PC-9 (cell line): ENCODE measurements around the gene VPS33A. TPM values are rescaled to one million over a fixed set of nuclear protein-coding genes. Genes with fewer than 3 reads are reported as not detected.

ENCODE experiments used
- BruUV-seq: library from RNA; stranded (reverse); fragments of 400-500 nt; replicated peaks from 2 replicates; lab custom pipeline; 2021; lab: Mats Ljungman, UMichigan
- CTCF ChIA-PET: fragments of 300-600 bp; sonication (Branson Sonifier 250); formaldehyde crosslinking; loops from one replicate; lab custom pipeline; 2022; ENCODE audit warnings: antibody characterized with exemption; lab: Charles Lee
- POLR2A ChIA-PET: fragments of 300-600 bp; sonication (Branson Sonifier 250); formaldehyde crosslinking; loops from one replicate; lab custom pipeline; 2022; ENCODE audit warnings: antibody characterized with exemption; ENCODE audit not compliant: unreplicated experiment; lab: Charles Lee
- DNase-seq, 2 experiments: peaks; one replicate each; pipeline versions ENCODE4 v3.0.0 to v3.0.0-alpha.2; 2015 to 2022; ENCODE audit warnings: mixed read lengths in 1 of 2
- H2AFZ ChIP-seq: fragments of 200-600 bp; sonication (generic); 2 replicates; pipeline ENCODE4 v1.8.1; 2017; ENCODE audit warnings: antibody characterized with exemption
- H3F3A ChIP-seq: fragments of 200-600 bp; sonication (generic); 2 replicates; pipeline ENCODE4 v1.8.1; 2017; ENCODE audit warnings: antibody characterized with exemption, mild to moderate bottlenecking, low read depth; ENCODE audit not compliant: insufficient read depth
- H3K27ac ChIP-seq: fragments of 200-600 bp; sonication (generic); 2 replicates; pipeline ENCODE4 v1.6.1; 2016; ENCODE audit warnings: mixed run types
- H3K27me3 ChIP-seq: fragments of 200-600 bp; sonication (generic); 2 replicates; pipeline ENCODE4 v1.6.1; 2016; ENCODE audit warnings: low read depth, mixed run types; ENCODE audit not compliant: insufficient read depth
- H3K36me3 ChIP-seq: fragments of 200-600 bp; sonication (generic); 2 replicates; pipeline ENCODE4 v1.6.1; 2016; ENCODE audit warnings: low read depth, mixed run types
- H3K4me1 ChIP-seq: fragments of 200-600 bp; sonication (generic); replicated peaks from 2 replicates; pipeline ENCODE4 v1.6.1; 2016; ENCODE audit warnings: mixed run types; ENCODE audit not compliant: insufficient read depth
- H3K4me2 ChIP-seq: fragments of 200-600 bp; sonication (generic); 2 replicates; pipeline ENCODE4 v1.6.1; 2017; ENCODE audit warnings: mixed run types
- H3K4me3 ChIP-seq: fragments of 200-600 bp; sonication (generic); 2 replicates; pipeline ENCODE4 v1.6.1; 2016; ENCODE audit warnings: mixed run types
- H3K79me2 ChIP-seq: fragments of 200-600 bp; sonication (generic); 2 replicates; pipeline ENCODE4 v1.6.1; 2017; ENCODE audit warnings: low read depth, mixed run types
- H3K9me2 ChIP-seq: fragments of 200-600 bp; sonication (generic); 2 replicates; pipeline ENCODE4 v1.8.1; 2017; ENCODE audit warnings: mild to moderate bottlenecking; ENCODE audit not compliant: insufficient read depth
- H3K9me3 ChIP-seq: fragments of 200-600 bp; sonication (generic); 2 replicates; pipeline ENCODE4 v1.8.1; 2016; ENCODE audit warnings: low read depth; ENCODE audit not compliant: insufficient read depth
- H4K20me1 ChIP-seq: fragments of 200-600 bp; sonication (generic); 2 replicates; pipeline ENCODE4 v1.8.1; 2017; ENCODE audit not compliant: insufficient read depth
- EZH2 ChIP-seq: fragments of 200-600 bp; sonication (generic); IDR thresholded peaks from 2 replicates; pipeline ENCODE4 v1.8.0; 2017; ENCODE audit warnings: antibody characterized with exemption, low read depth
- intact Hi-C: fragments of 100-400 bp; cut with micrococcal nuclease; formaldehyde crosslinking; loops from one replicate; pipeline ENCODE4 v1.10.0; 2022; ENCODE audit not compliant: unreplicated experiment
- total RNA-seq: library from RNA; stranded (reverse); gene quantifications from 2 replicates; pipeline ENCODE4 v1.2.3, GENCODE V29; 2021
- TF ChIP-seq, protein P1 (sequence below): fragments of 200-600 bp; sonication (generic); conservative IDR thresholded peaks from 2 replicates; pipeline ENCODE4 v1.6.1; 2017; ENCODE audit warnings: mixed run types, antibody characterized with exemption, mild to moderate bottlenecking, moderate library complexity

The VPS33A gene
- total RNA-seq, 1 experiment from 2014 or later: 18.1 TPM

DNA sequence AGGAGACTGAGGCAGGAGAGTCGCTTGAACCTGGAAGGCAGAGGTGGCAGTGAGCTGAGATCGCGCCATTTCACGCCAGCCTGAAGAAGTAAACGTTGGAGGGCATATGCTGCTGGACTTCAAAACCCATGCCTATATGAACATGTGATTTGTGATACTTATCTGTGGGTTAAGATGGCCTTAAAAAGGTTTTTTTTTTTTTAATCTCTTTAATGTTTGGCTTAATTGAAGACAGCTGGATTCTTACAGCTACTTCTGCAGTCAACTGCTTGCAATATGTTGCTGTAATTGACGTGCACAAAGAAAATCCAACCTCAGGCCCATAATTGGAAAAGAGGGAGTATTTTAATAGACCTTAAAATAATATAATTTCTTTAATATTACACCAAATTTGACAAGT, 64.3 kb downstream of the VPS33A start:
- Histone ChIP-seq H3K4me1 (peaks cover 12% of the 10 kb centered on the region), H3K4me3 (no peak overlapping the region), H3K27me3 (no peaks in the 10 kb centered on the region), H3K9me2 (no peaks in the 10 kb centered on the region), H4K20me1 (no peaks in the 10 kb centered on the region), H3K4me2 (no peak overlapping the region), H3K27ac (no peak overlapping the region), H3K79me2 (no peaks in the 10 kb centered on the region), H2AFZ (no peak overlapping the region), H3K36me3 (no peaks in the 10 kb centered on the region), H3F3A (peaks cover 22% of the 10 kb centered on the region; the same call in 1 of the 2 replicates), H3K9me3 (no peaks in the 10 kb centered on the region)
- POLR2A ChIA-PET: no interaction called here
- intact Hi-C loops: no loop called here
- no peak for DNase-seq
- BruUV-seq: no TSS peak
- CTCF ChIA-PET: no interaction called here
- TF ChIP-seq EZH2: no peak
- TF ChIP-seq, protein P1, sequence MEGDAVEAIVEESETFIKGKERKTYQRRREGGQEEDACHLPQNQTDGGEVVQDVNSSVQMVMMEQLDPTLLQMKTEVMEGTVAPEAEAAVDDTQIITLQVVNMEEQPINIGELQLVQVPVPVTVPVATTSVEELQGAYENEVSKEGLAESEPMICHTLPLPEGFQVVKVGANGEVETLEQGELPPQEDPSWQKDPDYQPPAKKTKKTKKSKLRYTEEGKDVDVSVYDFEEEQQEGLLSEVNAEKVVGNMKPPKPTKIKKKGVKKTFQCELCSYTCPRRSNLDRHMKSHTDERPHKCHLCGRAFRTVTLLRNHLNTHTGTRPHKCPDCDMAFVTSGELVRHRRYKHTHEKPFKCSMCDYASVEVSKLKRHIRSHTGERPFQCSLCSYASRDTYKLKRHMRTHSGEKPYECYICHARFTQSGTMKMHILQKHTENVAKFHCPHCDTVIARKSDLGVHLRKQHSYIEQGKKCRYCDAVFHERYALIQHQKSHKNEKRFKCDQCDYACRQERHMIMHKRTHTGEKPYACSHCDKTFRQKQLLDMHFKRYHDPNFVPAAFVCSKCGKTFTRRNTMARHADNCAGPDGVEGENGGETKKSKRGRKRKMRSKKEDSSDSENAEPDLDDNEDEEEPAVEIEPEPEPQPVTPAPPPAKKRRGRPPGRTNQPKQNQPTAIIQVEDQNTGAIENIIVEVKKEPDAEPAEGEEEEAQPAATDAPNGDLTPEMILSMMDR: no peak

DNA sequence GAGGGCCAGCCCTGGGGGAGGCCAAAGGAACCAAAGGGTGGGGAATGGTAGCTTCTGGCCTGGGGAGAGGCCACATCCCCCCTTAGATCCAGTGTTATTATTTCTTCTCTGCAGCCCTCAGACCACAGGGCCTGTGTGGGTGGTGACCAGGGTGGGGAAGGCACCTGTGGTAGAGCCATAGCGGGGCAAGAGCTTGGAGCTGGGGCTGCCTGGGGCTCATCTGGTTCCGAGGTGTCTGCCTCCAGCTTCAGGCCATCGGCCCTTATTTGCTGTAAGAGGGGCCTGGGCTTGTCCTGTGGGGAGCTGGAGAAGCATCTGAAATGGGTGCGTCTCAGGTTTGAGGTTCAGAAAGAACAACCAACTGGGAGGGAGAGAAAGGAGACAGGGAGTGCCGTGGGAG, 64.9 kb downstream of the VPS33A start:
- Histone ChIP-seq H3K36me3 (no peaks in the 10 kb centered on the region), H3K9me2 (no peaks in the 10 kb centered on the region), H3K4me2 (no peak overlapping the region), H3K4me1 (peaks cover 12% of the 10 kb centered on the region), H3K27me3 (no peaks in the 10 kb centered on the region), H3K79me2 (no peaks in the 10 kb centered on the region), H3K4me3 (no peak overlapping the region), H4K20me1 (no peaks in the 10 kb centered on the region), H3K9me3 (no peaks in the 10 kb centered on the region), H3K27ac (no peak overlapping the region), H2AFZ (no peak overlapping the region), H3F3A (peaks cover 20% of the 10 kb centered on the region; the same call in 1 of the 2 replicates)
- no peak for TF ChIP-seq EZH2
- TF ChIP-seq, protein P1: no peak
- ChIA-PET CTCF (no interaction called here), POLR2A (no interaction called here)
- intact Hi-C loops: no loop called here
- no peak for DNase-seq
- BruUV-seq: no TSS peak

DNA sequence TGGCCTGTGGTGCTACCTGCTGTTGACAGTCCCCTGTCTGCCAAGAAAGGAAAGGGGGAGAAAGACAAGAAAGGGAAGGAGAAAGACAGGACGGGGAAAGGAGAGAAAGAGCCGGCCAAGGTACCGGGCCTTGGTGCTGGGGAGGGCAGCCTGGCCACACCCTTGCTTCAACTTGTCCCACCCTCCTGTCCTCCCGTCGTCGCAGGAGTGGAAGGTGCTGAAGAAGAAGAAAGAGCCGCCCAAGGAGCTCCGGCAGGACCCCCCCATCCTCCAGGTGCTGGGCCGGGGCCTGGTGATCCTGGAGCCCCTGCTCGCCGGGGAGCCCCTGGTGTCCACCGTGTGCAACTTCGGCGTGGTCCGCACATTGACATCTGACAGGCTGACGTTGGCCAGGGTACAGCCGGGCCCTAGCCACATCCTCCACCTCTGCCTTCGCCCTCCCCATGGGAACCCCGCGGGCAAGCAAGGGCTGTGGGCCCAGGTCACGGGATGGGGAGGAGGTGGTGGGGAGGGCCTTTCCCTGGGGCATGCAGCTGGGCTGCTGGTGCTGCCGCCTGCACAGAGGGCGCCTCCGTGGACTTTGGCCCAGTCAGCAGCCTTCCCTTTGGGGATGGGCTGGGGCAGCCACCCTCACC, 65.6 kb downstream of the VPS33A start:
- no peaks in the 10 kb centered on the region for H3K79me2 ChIP-seq
- H3K27ac ChIP-seq: no peak overlapping the region
- H2AFZ ChIP-seq: no peak overlapping the region
- TF ChIP-seq, protein P1: no peak
- no peak for TF ChIP-seq EZH2
- DNase-seq: no peak
- no peaks in the 10 kb centered on the region for H4K20me1 ChIP-seq
- ChIA-PET POLR2A (no interaction called here), CTCF (no interaction called here)
- H3K9me2 ChIP-seq: no peaks in the 10 kb centered on the region
- no peak overlapping the region for H3K4me3 ChIP-seq
- H3K4me1 ChIP-seq: peaks cover 12% of the 10 kb centered on the region
- intact Hi-C loops: no loop called here
- no peaks in the 10 kb centered on the region; the same call in 1 of the 2 replicates for H3K9me3 ChIP-seq
- H3K36me3 ChIP-seq: no peaks in the 10 kb centered on the region
- no peak overlapping the region for H3K4me2 ChIP-seq
- H3F3A ChIP-seq: peaks cover 13% of the 10 kb centered on the region; the same call in 1 of the 2 replicates
- H3K27me3 ChIP-seq: no peaks in the 10 kb centered on the region
- BruUV-seq: no TSS peak
